ENCODE data around the gene SDC4.

The SDC4 gene

GRCh38 chr20:45365444-45365970 lies 17.3 kb upstream of the SDC4 start:
- Histone ChIP-seq H4K20me1 (peaks cover 71% of the 10 kb centered on the region), H3K4me3 (no peak overlapping the region), H3K27me3 (no peaks in the 10 kb centered on the region), H3K27ac (no peak overlapping the region), H3K9me3 (no peaks in the 10 kb centered on the region), H3K36me3 (peaks cover 21% of the 10 kb centered on the region), H3K4me1 (peaks cover 86% of the 10 kb centered on the region), H3K4me2 (no peak overlapping the region), H3K9ac (no peak overlapping the region)
- no peak for TF ChIP-seq Cebpa-rat (IDR thresholded peaks at IDR 0.05)

GRCh38 chr20:45363611-45364492 lies 15.6 kb upstream of the SDC4 start:
- Histone ChIP-seq H3K27me3 (no peaks in the 10 kb centered on the region), H3K4me3 (peak overlapping the region; percentile 81), H3K9ac (peak overlapping the region; percentile 89), H3K9me3 (no peaks in the 10 kb centered on the region), H3K27ac (peak overlapping the region; percentile 88), H3K4me2 (peak overlapping the region; percentile 98), H3K36me3 (peaks cover 21% of the 10 kb centered on the region), H4K20me1 (peaks cover 54% of the 10 kb centered on the region), H3K4me1 (peaks cover 71% of the 10 kb centered on the region)
- TF ChIP-seq Cebpa-rat (IDR thresholded peaks at IDR 0.05), result no peak

- Histone ChIP-seq H3K4me3 (peak within 1 kb of the TSS; percentile 81), H3K27ac (peak within 1 kb of the TSS; percentile 88), H3K4me2 (peak within 1 kb of the TSS; percentile 98), H3K36me3 (peaks cover 21% of the 10 kb centered on the region), H4K20me1 (peaks cover 46% of the 10 kb centered on the region), H3K27me3 (no peaks in the 10 kb centered on the region), H3K9me3 (no peaks in the 10 kb centered on the region), H3K4me1 (peaks cover 69% of the 10 kb centered on the region), H3K9ac (peak within 1 kb of the TSS; percentile 89)
- no peak for TF ChIP-seq Cebpa-rat (IDR thresholded peaks at IDR 0.05)
Measured at GRCh38 chr20:45362804-45363610, 14.8 kb upstream of the SDC4 start, which contains the start of gene SYS1. SYS1 (plus strand) TSS chr20:45363156; CDS start chr20:45363532, 376 bp downstream.

- no peak for TF ChIP-seq Cebpa-rat (IDR thresholded peaks at IDR 0.05)
- Histone ChIP-seq H3K27me3 (no peaks in the 10 kb centered on the region), H3K4me3 (no peak overlapping the region), H3K27ac (no peak overlapping the region), H3K9me3 (no peaks in the 10 kb centered on the region), H3K4me2 (peak overlapping the region; percentile 79), H3K9ac (no peak overlapping the region), H4K20me1 (peaks cover 34% of the 10 kb centered on the region), H3K36me3 (peaks cover 15% of the 10 kb centered on the region), H3K4me1 (peaks cover 58% of the 10 kb centered on the region)
Measured at GRCh38 chr20:45361793-45362192, 13.6 kb upstream of the SDC4 start.

- H3K9me3 ChIP-seq, result no peaks in the 10 kb centered on the region
- no peak overlapping the region for H3K27ac ChIP-seq
- H3K4me2 ChIP-seq, result no peak overlapping the region
Measured at GRCh38 chr20:45359406-45360148, 11.4 kb upstream of the SDC4 start.

GRCh38 chr20:45359069-45359405 lies 10.8 kb upstream of the SDC4 start:
- Histone ChIP-seq H3K9me3 (no peaks in the 10 kb centered on the region), H3K4me3 (no peak overlapping the region), H3K4me1 (peaks cover 38% of the 10 kb centered on the region), H4K20me1 (peaks cover 6% of the 10 kb centered on the region; the same call in 1 of the 2 replicates), H3K4me2 (no peak overlapping the region), H3K36me3 (no peaks in the 10 kb centered on the region), H3K27me3 (no peaks in the 10 kb centered on the region), H3K27ac (no peak overlapping the region), H3K9ac (no peak overlapping the region)
- TF ChIP-seq Cebpa-rat (IDR thresholded peaks at IDR 0.05), result no peak

More at GRCh38 chr20:45359406-45360148, 11.4 kb upstream of the SDC4 start:
- Histone ChIP-seq H3K4me1 (peaks cover 44% of the 10 kb centered on the region), H4K20me1 (peaks cover 12% of the 10 kb centered on the region; the same call in 1 of the 2 replicates), H3K4me3 (no peak overlapping the region), H3K36me3 (no peaks in the 10 kb centered on the region), H3K9ac (no peak overlapping the region), H3K27me3 (no peaks in the 10 kb centered on the region)
- no peak for TF ChIP-seq Cebpa-rat (IDR thresholded peaks at IDR 0.05)

GRCh38 chr20:45358282-45359068 lies 10.3 kb upstream of the SDC4 start:
- Histone ChIP-seq H3K9ac (no peak overlapping the region), H3K9me3 (no peaks in the 10 kb centered on the region), H3K36me3 (no peaks in the 10 kb centered on the region), H3K4me3 (no peak overlapping the region), H3K27ac (no peak overlapping the region), H3K4me2 (peak overlapping the region; percentile 12; the same call in 1 of the 2 replicates), H3K27me3 (no peaks in the 10 kb centered on the region), H3K4me1 (peaks cover 33% of the 10 kb centered on the region), H4K20me1 (0 out of 2 replicates have a peak, but pooled peaks cover under 1% of the 10 kb centered on the region)
- no peak for TF ChIP-seq Cebpa-rat (IDR thresholded peaks at IDR 0.05)

- Histone ChIP-seq H3K27ac (no peak overlapping the region), H3K4me2 (no peak overlapping the region), H3K9ac (no peak overlapping the region)
Measured at GRCh38 chr20:45355209-45356084, 7.2 kb upstream of the SDC4 start.

More at GRCh38 chr20:45355209-45356084, 7.2 kb upstream of the SDC4 start:
- H3K4me1 ChIP-seq, result peaks cover 9% of the 10 kb centered on the region; the same call in 1 of the 2 replicates
- no peaks in the 10 kb centered on the region for H4K20me1 ChIP-seq
- no peak for TF ChIP-seq Cebpa-rat (IDR thresholded peaks at IDR 0.05)
- H3K9me3 ChIP-seq, result no peaks in the 10 kb centered on the region
- H3K27me3 ChIP-seq, result no peaks in the 10 kb centered on the region
- no peak overlapping the region for H3K4me3 ChIP-seq
- no peaks in the 10 kb centered on the region for H3K36me3 ChIP-seq

All from BLaER1 (cell line).